ENCODE measurements around the gene G3BP2.
"Not testable (repeated sequence)": the region's sequence is repeated elsewhere in the genome, so short reads cannot be mapped to it uniquely, and the experiment has no call there.

G3BP2 gene

DNA sequence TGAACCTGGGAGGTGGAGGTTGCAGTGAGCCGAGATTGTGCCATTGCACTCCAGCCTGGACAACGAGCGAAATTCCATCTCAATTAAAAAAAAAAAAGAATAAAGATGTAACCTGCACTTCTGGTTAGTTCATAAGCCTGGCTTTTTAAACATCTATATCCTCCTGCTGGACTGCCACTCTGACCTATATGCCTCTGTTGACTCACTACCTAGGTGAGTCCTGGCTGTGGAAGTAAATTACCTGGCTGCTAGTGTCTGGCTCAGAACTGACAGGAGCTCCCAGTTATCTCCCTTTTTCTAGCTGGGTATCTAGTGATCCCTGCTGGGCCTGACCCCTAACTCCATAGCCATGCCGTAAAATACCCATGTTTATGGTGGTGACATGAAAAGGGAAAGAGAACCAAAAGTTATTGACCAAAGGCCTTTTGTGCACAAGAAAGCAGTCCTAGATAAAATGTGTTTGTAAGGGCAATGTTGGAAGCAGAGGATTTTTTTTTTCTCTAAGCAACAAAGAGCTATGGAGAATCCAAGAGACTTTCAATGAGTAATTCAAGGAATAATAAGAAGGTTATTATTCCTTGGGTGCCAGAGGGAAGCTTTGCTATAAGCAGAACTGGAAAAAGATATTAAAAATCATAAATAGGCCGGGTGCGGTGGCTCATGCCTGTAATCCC, 10.4 kb upstream of the G3BP2 start:
- DNase-seq = no peak

DNA sequence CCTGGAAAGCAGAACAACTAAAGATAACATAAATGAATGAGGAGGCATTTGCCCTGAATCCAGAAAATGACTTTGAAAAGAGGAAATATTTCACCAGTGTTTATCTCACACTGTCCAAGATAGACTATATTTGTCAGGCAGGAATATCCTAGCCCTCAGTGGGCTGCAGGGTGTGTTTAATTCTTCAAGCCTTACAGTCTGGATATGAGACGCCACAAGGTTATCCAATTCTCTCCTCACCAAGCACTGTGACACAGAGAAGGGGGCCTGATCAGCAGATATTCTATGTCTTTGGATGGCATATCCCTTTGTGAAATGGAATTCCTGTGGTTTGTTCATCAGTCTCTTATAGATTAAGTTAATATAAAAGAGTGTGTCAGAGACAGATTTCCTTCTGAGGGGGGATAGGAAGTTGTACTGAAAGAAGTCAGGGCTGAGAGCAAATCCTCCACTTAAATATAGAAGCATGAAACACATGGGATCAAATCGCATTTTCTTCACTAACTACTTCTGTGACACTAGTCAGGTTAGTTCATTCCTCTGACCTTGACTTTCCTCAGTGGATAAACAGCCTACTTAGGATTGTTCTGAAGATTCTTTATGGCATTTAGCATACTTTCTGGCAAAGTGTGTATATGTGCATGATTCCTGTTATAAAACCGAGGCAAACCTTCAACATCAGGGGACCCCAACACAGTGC, 6.8 kb upstream of the G3BP2 start:
- no peak for DNase-seq

DNA sequence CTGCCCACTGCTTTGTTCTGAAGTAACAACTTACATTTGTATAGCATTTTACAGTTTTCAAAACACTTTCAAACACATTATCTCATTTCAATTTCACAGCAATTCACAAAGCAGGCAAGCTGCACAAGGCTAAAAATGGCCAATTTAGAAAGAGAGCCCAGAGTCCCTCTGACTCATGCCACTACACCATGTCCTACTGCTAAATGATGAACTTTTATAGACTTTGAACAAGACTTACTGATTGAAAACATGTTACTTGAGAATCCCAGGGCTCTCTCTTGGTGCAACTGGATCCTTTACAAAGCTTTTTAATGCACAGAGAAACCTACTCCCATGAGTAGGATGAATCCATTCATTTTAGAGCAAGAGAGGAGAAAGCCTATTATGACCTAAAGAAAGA, 5.8 kb upstream of the G3BP2 start:
- no peak for DNase-seq

DNA sequence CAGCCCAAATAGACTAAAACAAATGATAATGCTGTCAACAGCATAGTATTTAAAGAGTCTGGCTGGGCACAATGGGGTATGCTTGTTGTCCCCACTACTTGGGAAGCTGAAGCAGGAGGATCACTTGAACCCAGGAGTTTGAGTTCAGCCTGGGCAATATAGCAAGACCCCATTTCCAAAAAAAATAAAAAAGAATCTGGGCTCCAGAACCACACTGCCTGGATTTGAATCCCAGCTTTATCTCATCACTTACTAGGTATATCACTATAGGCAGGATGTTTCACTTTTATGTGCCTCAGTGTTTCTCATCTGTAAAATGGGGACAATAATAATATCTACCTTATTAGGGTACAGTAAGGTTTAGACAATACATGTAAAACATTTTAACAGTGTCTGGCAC, 5.3 kb upstream of the G3BP2 start:
- DNase-seq = no peak

DNA sequence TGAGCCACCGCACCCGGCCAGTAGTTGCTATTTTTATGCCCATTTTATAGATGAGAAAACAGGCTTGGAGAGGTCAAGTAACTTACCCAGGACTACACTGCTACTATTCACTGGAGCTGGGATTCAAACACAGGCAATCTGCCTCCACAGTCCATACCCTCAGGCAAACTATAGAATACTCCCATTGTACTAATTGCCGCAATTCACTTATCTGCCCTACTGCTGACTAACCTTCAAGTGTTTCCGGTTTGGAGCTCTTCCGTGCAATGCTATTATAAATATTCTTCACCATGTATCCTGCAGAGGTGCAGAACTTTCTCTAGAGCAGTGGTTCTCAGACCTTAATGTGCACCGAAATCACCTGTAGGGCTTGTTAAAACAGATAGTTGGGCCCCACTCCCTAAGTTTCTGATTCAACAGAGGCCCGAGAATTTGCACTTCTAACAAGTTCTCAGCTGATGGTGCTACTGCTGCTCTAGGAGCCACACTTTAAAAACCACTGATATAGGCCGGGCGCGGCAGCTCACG, 1.9 kb upstream of the G3BP2 start:
- DNase-seq = no peak

DNA sequence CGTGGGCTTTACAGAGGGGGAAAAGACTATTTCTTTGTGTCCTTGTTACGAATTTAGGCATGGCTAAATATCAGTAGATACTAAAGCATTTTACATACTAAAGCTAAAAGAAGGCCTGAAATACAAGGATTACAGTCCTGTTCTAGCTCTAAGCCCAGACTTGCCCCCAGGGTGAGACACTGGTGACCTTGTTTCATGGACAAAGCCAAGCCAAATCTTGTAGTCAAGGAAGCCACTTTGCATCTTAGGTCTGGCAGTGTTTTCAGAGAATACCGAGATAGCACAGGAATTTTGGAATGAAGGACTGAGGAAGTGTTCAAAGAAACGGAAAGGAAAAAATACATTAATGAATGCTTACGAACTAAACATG, 733 bp upstream of the G3BP2 start:
- no peak for DNase-seq

DNA sequence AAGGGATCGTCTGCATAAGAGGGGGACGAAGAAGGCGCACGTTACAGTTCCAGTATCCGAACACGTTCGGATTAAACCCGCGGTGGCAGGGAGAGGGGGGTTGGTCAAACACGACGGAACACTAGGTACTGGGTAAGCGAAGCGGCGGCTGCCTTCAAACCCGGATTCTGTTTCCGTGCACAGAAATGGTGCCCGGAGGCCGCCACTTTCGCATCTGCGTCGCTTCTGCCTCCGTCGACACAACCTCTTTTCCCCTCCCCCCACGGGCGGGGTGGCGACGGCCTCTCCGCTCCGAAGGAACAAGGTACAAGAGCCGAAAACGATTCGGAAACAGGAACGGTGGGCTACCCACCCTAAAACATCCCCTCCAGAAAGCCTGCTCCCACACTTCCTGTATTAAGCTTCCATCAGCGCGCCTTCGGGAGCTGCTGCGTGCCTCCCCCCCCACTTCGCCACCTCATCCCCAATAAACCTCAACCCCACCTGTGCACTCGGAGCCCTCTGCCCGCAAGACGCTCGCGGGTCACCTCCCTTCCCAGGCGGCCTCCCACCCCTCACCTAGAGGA, 667 bp downstream of the G3BP2 start:
- DNase-seq = peak; percentile 86

DNA sequence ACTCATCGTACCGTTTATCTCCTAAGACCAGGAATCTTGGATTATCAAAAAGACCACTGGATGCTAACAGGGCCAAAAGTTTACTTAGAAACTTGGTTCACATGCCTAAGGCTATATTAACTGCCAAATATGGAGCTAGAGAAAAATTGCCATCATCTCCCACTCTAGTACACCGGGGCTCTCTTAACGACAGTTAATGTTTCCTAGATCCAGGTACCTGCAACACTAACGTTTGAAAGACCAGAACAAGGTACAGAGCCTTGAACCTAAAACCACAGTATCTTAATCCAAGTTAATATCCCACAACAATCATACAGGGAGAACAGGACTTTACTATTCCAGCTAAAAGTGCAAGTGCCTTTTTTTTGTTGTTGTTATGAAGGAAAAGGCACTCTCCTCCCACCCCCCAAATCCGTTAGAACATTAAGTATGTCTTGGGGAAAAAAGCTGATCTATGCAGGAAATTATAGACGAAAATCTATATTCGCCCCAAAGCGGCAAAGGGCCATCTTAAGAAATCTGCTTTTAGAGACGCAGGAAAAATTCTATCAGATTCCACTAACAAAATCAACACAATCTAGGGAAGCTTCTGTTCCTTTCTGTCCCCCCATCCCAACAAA, 1.3 kb downstream of the G3BP2 start:
- no peak for DNase-seq

DNA sequence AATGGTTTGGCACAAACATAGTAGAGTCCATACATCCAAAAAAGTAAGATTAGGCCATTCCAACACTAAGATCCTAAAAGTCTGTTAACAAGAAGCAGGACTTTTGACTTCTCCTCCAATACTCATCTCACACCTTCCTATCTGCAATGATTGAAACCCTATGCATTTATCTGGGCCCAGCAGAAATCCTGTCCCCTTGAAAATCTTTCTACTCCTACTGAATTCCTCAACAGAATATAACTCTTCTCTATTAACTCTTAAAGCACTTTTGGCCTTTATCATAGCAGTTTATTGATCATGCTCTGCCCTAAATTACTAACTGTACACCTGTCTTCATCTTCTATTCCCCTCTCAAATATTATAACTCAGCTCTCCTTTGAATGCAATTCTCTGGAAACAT, 4.6 kb downstream of the G3BP2 start:
- no peak for DNase-seq

DNA sequence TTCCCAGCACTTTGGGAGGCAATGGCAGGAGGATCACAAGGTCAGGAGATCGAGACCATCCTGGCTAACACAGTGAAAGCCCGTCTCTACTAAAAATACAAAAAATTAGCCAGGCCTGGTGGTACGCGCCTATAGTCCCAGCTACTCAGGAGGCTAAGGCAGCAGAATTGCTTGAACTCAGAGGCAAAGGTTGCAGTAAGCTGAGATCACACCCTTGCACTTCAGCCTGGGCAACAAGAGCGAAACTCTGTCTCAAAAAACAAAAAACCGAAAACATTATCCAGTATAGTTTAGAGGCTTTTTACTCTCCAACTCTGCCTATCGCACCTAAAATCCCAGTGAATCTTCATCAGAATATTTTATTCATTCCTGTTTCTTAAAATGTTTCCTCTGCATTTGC, 5.6 kb downstream of the G3BP2 start:
- not testable (repeated sequence) for DNase-seq

DNA sequence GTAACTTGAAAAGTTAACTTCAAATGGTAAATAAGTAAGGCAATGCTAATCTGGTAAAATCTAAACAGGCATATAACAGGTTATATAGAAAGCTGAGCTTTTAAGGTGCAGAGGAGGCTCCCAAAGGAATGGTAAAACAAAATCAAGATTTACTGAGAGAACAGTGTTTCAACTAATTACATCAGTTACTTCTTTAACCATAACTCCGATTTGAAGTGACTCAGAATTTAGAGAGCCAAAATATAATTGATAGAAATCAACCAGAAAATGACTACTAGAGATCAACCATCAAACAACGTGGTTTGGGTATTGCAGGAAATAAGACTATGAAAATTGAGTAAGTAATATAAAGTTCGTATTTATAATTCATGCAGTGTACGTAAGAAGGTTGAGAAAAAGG, 6.9 kb downstream of the G3BP2 start:
- DNase-seq = no peak

DNA sequence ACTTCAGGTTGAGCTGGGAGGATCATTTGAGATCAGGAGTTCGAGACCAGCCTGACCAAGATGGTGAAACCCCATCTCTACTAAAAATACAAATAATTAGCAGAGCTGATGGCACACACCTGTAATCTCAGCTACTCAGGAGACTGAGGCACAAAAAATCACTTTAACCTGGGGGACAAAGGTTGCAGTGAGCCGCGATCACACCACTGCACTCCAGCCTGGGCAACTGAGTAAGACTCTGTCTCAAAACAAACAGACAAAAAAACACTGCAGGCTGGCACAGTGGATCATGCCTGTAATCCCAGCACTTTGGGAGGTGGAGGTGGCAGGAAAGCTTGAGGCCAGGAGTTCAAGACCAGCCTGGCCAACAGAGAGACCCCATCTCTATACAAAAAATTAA, 8.6 kb downstream of the G3BP2 start:
- not testable (repeated sequence) for DNase-seq

DNA sequence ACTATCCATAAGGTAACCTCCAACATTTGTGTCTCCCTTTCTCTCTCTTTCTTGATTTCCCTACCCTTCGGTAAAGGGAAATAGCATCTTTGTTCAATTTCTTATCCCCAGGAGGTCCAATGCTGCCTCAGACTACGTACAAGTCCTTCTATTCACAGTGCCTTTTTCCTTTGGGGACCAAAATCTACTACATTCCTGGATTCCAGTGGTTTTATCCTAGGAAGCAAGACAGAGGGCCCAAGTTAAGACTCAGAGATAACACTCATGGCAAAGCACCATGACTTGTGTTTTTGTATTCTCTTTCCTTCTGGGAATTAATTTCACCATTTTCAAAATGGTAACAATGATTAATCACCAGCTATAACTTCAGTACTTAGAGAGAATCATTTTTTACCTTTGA, 10.6 kb downstream of the G3BP2 start:
- no peak for DNase-seq

DNA sequence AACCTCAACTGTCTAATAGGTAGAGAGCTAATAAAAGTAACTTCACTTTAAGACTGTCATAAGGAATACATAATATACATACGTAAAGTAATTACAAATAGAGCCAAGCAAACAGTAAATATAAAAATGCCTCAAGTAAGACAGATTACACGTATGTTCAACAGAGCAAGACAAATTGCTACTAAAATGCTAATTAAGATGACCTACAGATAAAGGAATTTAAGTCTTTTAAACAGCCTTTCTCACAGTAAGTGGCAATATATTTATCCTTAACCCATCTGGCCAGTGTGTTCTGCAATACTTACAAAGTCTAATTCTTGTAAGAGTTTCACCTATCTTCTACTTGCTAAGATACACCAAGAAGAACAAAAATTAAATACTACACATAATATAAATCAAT, 12.7 kb downstream of the G3BP2 start:
- DNase-seq = no peak

DNA sequence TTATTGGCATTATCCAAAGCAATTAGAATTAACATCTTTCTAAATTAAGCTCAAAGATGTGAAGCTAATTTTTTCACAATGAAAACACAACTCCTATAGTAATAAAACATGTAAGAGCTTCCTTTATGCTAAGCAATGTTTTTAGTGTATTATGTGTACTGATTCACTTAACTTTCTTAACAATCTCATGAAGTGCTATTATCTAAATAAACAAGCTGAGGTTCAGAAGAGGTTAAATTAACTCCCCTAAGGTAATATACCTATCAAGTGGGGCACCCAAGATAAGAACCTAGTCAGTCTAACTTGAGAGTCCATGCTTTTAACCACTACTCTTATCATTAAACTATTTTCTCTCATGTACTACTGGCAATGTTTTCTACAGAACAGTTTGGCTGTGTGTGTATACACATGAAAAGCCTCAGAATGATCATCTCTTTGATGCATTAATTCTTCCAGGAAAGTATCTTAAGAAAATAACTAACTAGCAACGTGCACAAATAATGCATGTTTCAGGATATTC, 13.6 kb downstream of the G3BP2 start:
- no peak for DNase-seq

DNA sequence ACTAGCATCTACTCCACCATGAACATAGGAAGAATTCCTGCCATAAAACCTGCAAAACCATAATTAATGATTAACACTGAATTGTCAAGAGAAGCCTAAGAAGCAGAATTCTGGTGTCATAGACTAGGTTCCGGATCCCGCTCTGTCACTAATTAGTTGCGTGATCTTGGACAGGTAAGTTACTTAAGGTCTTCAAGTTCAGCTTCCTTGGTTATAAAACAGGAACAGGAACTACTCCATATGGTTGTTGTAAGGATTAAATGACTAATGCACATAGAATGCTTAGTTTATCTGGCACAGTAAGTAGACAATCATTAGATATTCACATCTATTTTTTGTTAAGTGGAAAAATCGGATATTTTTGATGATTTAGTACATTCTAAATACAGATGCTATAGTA, 14.3 kb downstream of the G3BP2 start:
- DNase-seq = no peak

DNA sequence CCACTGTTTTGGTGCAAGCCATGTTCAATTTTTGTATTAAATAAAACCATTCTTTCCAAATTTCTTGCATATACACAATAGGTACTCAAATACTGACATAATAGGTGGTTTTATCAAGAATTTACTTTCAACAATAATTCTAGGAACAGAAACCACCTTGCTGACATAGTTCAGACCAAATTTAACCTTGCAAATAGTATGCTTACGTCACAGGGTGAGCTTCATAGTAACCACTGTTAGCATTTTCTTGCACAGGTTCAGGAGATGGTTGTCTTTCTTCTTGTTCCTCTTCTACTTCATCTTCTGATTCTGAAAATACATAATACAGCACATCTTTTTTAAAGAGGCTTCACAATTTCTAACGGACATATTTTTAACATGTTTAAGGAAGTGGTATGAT, 17.6 kb downstream of the G3BP2 start:
- DNase-seq = no peak

DNA sequence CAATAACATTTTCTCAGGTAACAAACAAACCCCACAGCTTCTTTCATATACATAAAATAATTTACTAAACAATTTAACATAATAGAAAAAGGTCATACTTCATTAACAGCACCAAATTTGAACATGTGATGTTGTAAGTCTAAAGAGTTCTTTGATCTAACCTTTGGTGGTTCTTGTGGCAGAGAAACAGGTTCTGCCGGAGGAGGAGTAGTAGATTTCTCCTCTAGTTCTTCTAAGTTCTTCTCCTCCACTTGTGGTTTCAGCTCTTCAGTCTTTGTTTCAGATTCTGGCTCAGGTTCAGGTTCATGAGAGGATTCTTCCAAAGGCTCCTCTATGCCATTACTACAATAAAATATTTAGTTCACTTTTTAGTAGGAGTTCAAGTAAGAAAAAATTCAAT, 18.3 kb downstream of the G3BP2 start:
- DNase-seq = no peak

DNA sequence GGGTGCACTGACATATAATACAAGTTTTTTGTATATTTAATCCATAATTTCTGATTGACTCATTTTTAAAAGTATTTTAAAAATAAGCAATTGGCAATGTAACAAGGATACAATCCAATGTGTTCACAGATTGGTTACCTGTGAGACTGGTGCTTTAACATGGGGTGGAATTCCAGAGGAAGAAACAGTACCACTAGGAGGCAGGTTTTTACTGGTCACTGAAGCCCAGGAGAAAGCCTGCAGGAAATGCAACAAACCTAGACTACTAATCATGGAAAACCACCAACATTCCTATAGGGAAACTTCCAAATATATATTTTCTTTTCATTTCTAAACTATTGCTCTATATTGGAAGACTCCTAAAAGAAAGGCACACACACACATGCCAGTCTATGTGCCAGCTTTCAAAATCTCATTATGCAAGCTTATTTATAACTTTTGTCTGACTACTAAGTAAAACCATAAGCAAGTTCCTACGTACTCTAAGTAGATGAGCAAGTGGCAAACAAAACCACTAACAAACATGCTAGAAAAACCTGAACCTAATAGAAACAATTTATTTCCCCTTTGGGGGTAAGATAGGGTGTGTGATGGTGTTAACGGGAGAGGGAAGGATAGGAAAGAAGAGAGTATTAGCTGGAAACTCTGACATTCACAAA, 19.2 kb downstream of the G3BP2 start:
- DNase-seq = no peak

DNA sequence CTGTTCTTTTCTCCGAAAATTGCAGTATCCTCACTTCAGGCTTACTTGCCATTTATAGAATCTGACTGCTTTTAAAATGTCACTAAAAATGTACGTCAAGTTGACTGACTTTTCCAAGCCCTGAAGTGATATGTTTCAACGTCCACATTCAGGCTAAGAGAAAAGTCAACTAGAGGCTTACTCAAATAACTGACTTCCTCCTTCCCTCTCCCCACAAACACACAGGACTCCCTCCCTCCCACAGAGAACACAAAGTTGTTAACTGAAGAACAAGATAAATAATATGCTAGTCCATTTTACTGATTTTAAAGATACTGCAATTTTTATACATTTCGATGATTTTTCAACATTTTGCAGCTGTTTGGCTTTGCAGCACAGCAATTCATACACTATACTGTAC, 29.1 kb downstream of the G3BP2 start:
- peak; percentile 54 for DNase-seq

DNA sequence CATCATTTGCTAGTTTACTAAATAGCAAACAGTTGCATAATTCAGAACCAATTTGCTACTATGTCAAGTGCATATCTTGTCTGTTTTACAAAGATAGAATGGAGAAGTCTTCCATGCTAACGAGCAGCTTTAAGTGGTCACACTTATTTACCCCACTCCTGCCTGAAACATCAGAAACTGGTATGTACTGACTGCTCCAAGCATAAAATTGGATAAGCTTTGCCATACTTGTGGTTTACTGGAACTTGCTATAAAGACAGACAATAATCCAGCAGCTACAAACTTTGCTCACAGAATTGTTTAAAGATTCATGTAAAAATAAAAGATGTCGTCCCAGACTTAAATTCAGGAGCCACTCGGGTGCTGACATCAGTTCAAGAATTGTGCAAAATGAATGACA, 29.6 kb downstream of the G3BP2 start:
- DNase-seq = no peak

DNA sequence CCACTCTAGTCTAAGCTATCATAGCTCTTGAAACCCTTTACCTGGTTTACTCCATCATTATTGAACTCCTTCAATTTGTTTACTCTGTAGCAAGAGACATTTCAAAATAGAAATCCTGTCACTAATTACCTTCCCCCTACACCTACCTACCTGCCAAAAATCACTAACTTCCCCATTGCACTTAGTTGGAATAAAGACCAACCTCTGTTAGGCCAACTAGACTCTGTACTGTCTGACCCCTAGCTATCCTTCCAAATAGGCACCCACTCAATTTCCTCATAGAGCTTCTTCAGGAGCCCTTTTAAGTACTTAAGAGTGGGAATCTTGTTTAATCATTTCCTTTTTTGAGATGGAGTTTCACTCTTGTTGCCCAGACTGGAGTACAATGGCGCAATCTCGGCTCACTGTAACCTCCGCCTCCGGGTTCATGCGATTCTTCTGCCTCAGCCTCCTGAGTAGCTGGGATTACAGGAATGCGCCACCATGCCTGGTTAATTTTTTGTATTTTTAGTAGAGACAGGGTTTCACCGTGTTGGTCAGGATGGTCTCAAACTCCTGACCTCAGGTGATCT, 34.0 kb downstream of the G3BP2 start:
- no peak for DNase-seq

DNA sequence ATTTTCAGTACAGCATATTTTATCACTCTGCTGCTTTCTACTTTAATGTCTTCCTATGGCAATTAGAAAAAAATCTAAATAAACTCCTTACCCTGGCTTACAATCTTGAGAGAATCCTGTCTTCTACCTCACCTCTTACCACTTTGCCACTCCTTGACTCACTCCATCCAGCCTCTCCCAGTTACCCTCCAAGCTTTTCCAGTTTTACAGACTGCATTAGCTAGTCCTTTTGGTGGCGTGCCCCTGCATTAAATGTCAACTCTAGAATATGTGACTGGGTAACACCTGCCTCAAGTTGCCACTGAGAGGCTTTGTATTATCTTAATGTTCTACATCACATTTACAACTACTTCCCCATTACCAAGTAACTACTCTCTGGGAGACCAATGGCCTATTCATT, 35.4 kb downstream of the G3BP2 start:
- DNase-seq = no peak

Data from hematopoietic multipotent progenitor cell treated with erythropoietin and hydrocortisone succinate and interleukin-3 and kit ligand, for 4 days (in vitro differentiated cells).